Ovary (tissue), 9 donors: Measurements from ENCODE around the gene SEMA4D. TPM values are rescaled to one million over a fixed set of nuclear protein-coding genes. Genes with fewer than 3 reads are reported as not detected.

Experiments used
- DNase-seq, 5 donors: peaks; one replicate each; pipeline ENCODE4 v3.0.0-alpha.2; 2019 to 2020
- H3K27ac ChIP-seq, 2 donors: fragments of 200-600 bp; one replicate each; pipeline versions ENCODE4 v1.5.1 to v1.8.0; 2019 to 2022
- H3K27me3 ChIP-seq: fragments of 200-600 bp; one replicate; pipeline ENCODE4 v1.8.0; 2022
- H3K36me3 ChIP-seq: fragments of 200-600 bp; sonication (generic); one replicate; pipeline ENCODE4 v1.5.1; 2019
- H3K4me1 ChIP-seq: one replicate; pipeline ENCODE4 v1.8.1; 2013; ENCODE audit warnings: mild to moderate bottlenecking, moderate library complexity; ENCODE audit not compliant: insufficient read depth
- H3K4me3 ChIP-seq: fragments of 200-600 bp; sonication (generic); one replicate; pipeline ENCODE4 v1.5.1; 2017
- H3K9me3 ChIP-seq, 2 donors: fragments of 200-600 bp in 1 of 2; sonication (generic) in 1 of 2; one replicate each; pipeline versions ENCODE4 v1.5.1 to v1.8.1; 2013 to 2019; ENCODE audit warnings: mild to moderate bottlenecking in 1 of 2, moderate library complexity in 1 of 2
- CTCF ChIP-seq, 3 donors: fragments of 450-650 bp in 2 of 3; fragments of 200-600 bp in 1 of 3; IDR thresholded peaks; one replicate each; pipeline versions ENCODE4 v1.5.1 to v1.8.0; 2016 to 2022; ENCODE audit warnings: antibody characterized with exemption in 3 of 3, mild to moderate bottlenecking in 1 of 3
- EP300 ChIP-seq: sonication (generic); formaldehyde crosslinking; IDR thresholded peaks from one replicate; pipeline ENCODE4 v1.6.1; 2017; ENCODE audit warnings: antibody characterized with exemption
- POLR2A ChIP-seq: fragments of 450-650 bp; IDR thresholded peaks from one replicate; pipeline ENCODE4 v1.6.1; 2017; ENCODE audit warnings: antibody characterized with exemption, mild to moderate bottlenecking, moderate library complexity
- WGBS, 3 donors: extraction: QIAGEN DNeasy Blood & Tissue Kit in 1 of 3; methylation state at CpG; one replicate each; pipeline versions ENCODE4 v1.1.5 to v1.1.7; 2013 to 2017; 5-methylcytosine and 5-hydroxymethylcytosine counted together
- intact Hi-C, 4 donors: fragments of 100-400 bp; cut with DNase I; formaldehyde crosslinking; loops; one replicate each; pipeline versions ENCODE4 v1.11.0 to v1.15.1; 2022 to 2023
- polyA plus RNA-seq, 2 donors: library from polyadenylated mRNA; stranded (reverse); fragments of 200-250 nt in 1 of 2; fragments of 350-450 nt in 1 of 2; fragmentation: Illumina TruSeq in 1 of 2; extraction: RNeasy Lipid Tissue Mini Kit (QIAGEN cat#74804) in 1 of 2; gene quantifications; one replicate each; pipeline ENCODE4 v1.2.3, GENCODE V29; 2013 to 2014
- total RNA-seq, 7 donors: library from RNA; depleted of rRNA in 2 of 7; stranded (reverse); fragments of >200 nt in 2 of 7; fragmentation: NEBNext Ultra II Directional in 3 of 7; extraction: Animal tissue kit (Norgen Biotek cat#: 25700) in 3 of 7; gene quantifications; one replicate each; pipeline versions ENCODE4 v1.1.0 to v1.2.4, GENCODE V29; 2016 to 2023
- donor health status: DM: no; HTN: no; CAD: no; lungs with moderate emphysema.
- donor health status: DM: no; HTN: no; CAD: no.
- donor health status: Bipolar disorder and iron deficiency.
- donor health status: DM: yes; HTN: yes; CAD: no.
- donor health status: DM: no; HTN: no; CAD: no.
- donor health status: DM: yes; HTN: yes; CAD: no.

Gene SEMA4D
- total and polyA plus RNA-seq, 9 donors: 6.0 to 27.2 (median 16.7) TPM

- Histone ChIP-seq H3K27me3 (no peaks in the 10 kb centered on the region), H3K4me1 (no peaks in the 10 kb centered on the region), H3K36me3 (no peaks in the 10 kb centered on the region), H3K27ac (no peak overlapping the region), H3K9me3 (no peaks in the 10 kb centered on the region), H3K4me3 (no peak overlapping the region)
- intact Hi-C loops: loop anchor here in 1 of 4 donors (5.0 kb wide), 1 partner anchor 36 kb away; the partner anchor contains the start of gene SEMA4D
- no peak for TF ChIP-seq EP300
- no peak for TF ChIP-seq POLR2A
- no peak for TF ChIP-seq CTCF (IDR thresholded peaks at IDR 0.05)
- no peak for DNase-seq
- WGBS, 3 donors: 56 to 72% (median 60%) methylated on average over 8 of the region's 8 CpGs
Observed at GRCh38 chr9:89461265-89461664, 36.6 kb downstream of the SEMA4D start.

- Histone ChIP-seq H3K27me3 (no peaks in the 10 kb centered on the region), H3K36me3 (no peaks in the 10 kb centered on the region), H3K4me3 (no peak overlapping the region), H3K9me3 (no peaks in the 10 kb centered on the region), H3K27ac (no peak overlapping the region), H3K4me1 (no peaks in the 10 kb centered on the region)
- no peak for DNase-seq
- intact Hi-C loops: loop anchor here in 1 of 4 donors (5.0 kb wide), 1 partner anchor 37 kb away; the partner anchor contains the start of gene SEMA4D
- TF ChIP-seq POLR2A (no peak), EP300 (no peak), CTCF (IDR thresholded peaks at IDR 0.05) (no peak)
- WGBS, 3 donors: 91 to 94% (median 93%) methylated on average over 10 of the region's 10 CpGs
Observed at GRCh38 chr9:89460551-89460950, 37.4 kb downstream of the SEMA4D start.

GRCh38 chr9:89458768-89459496, 39.0 kb downstream of the SEMA4D start:
- TF ChIP-seq EP300 (no peak), CTCF (IDR thresholded peaks at IDR 0.05) (no peak)

GRCh38 chr9:89457376-89457855, 40.5 kb downstream of the SEMA4D start:
- Histone ChIP-seq H3K27ac (no peak overlapping the region), H3K4me3 (no peak overlapping the region), H3K9me3 (no peaks in the 10 kb centered on the region), H3K36me3 (no peaks in the 10 kb centered on the region), H3K27me3 (no peaks in the 10 kb centered on the region), H3K4me1 (no peaks in the 10 kb centered on the region)
- WGBS, 3 donors: 89 to 92% (median 91%) methylated on average over 9 of the region's 9 CpGs
- no peak for TF ChIP-seq POLR2A
- no peak for TF ChIP-seq EP300
- no peak for TF ChIP-seq CTCF (IDR thresholded peaks at IDR 0.05)
- intact Hi-C loops: no loop called here
- no peak for DNase-seq

More at GRCh38 chr9:89458768-89459496, 39.0 kb downstream of the SEMA4D start:
- no peaks in the 10 kb centered on the region for H3K4me1 ChIP-seq
- DNase-seq: no peak
- H3K9me3 ChIP-seq: no peaks in the 10 kb centered on the region
- H3K4me3 ChIP-seq: no peak overlapping the region
- WGBS, 3 donors: 86 to 91% (median 86%) methylated on average over 8 of the region's 8 CpGs
- intact Hi-C loops: no loop called here
- H3K27me3 ChIP-seq: no peaks in the 10 kb centered on the region
- H3K27ac ChIP-seq: no peak overlapping the region
- H3K36me3 ChIP-seq: no peaks in the 10 kb centered on the region
